GM21447 (cell line): ENCODE results near the gene TPSD1.
"Not testable (repeated sequence)": the region's sequence is repeated elsewhere in the genome, so short reads cannot be mapped to it uniquely, and the experiment has no call there.

Experiments
- ATAC-seq: cut with Tn5 transposase; IDR thresholded peaks from one replicate; pipeline ENCODE4 v1.9.1; 2021; ENCODE audit not compliant: unreplicated experiment

TPSD1 gene

DNA sequence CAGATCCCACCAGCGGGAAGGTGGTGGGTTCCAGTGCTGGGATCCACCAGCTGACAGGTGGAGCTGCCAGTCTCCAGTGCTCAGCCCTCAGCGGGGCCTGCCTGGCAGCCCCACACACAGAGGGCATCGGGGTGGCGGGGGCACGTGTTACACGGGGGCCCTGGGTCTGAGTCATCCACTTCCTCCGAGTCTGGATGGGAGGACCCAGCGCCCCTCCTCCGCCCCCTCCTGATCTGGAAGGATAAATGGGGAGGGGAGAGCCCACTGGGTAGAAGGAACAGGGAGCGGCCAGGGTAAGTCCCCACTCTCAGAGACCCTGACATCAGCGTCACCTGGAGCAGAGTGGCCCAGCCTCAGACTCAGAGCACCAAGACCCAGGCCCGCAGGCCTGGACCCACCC, 15.4 kb upstream of the TPSD1 start, which contains the start of gene TPSAB1:
Gene TPSAB1, plus strand, starts transcription at position 270 of the 400 bp plus-strand sequence. CDS start 234 bp downstream, outside the sequence.
- ATAC-seq = not testable (repeated sequence)

DNA sequence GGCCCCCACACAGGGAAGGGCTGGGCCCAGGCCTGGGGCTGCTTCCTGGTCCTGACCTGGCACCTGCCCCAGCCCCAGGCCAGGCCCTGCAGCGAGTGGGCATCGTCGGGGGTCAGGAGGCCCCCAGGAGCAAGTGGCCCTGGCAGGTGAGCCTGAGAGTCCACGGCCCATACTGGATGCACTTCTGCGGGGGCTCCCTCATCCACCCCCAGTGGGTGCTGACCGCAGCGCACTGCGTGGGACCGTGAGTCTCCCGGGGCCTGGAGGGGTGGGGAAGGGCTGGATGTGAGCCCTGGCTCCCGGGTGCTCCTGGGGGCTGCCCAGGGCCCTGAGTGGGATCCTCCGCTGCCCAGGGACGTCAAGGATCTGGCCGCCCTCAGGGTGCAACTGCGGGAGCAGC, 14.8 kb upstream of the TPSD1 start:
- ATAC-seq = not testable (repeated sequence)

DNA sequence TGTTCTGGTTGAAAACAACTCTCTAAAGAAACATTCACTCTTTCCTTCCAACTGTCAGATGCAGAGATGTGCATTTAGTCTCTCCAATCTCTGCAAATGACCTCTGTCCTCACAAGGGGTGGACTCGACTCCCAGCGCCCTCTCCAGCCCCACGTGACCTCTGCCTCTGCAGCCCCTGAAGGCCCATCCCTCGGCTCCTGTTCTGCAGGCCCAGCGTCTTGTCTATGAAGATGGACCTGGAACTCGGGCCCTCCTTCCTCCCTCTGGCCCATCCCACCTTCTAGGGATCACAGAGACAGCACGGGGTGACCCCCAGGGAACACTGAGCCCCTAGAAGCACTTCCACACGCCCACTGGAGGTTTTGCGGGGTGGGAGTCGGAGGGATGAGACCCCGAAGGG, 12.5 kb upstream of the TPSD1 start:
- not testable (repeated sequence) for ATAC-seq

DNA sequence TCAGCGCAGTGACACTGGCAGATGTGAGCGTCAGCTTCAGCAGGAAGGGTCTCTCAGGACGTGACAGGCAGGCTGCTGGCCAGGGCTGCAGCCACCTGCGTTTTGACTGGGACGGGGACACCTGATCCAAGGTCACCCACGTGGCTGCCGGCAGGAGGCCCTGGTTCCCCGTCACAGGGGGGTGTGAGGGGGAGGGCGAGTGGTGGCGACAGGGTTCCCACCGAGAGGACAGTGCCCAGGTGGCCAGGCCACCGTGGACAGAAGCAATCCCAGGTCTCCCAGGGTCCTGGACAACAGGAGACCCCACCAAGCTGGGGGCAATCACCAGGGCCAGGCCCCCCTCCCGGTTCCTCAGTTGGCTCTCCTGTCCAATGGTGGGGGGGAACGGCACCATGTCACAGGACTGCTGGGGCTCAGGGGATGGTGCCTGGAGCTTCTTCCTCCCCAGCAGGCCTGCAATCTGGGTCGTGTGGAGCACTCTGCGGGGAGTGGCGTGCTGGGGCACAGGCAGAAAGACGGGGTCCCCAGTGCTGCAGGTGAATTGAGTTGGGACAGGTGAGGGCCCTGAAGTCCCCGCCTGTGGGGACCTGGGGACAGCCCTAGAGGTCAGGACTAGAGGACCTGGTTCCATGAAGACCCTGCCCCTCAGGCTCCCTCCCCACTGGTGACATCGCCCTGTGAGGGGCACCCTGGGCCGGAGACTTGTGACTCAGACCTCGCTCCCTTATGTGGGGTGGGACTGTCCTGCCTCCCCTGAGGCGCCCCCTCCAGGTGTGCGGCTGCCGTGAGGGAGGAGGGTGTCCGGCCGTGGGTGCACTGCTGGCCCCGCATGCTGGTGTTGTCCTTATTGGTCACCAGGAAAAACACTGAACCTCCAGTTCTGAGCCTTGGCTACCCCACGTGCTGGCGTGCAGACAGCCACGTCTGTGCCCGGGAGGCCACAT, 11.7 kb upstream of the TPSD1 start:
- not testable (repeated sequence) for ATAC-seq

DNA sequence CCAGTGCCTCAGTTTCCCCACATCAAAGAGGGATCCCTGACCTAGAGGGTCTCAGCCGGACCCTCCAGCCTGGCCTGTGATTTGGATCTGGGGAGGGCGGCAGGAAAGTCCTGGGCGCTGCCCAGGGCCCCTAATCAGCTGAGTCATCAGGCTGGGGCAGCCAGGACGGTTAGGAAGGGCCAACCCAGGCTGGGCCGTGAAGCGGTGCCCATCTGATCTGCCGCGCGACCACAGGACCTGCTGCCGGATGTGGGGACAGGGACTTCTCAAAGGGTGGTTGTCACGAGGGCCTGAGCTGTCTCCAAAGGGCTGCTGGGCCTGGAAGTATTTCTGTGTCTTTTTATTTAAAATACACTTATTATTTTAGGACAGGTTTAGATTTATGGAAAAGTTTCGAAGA, 11.0 kb upstream of the TPSD1 start:
- ATAC-seq = no peak

DNA sequence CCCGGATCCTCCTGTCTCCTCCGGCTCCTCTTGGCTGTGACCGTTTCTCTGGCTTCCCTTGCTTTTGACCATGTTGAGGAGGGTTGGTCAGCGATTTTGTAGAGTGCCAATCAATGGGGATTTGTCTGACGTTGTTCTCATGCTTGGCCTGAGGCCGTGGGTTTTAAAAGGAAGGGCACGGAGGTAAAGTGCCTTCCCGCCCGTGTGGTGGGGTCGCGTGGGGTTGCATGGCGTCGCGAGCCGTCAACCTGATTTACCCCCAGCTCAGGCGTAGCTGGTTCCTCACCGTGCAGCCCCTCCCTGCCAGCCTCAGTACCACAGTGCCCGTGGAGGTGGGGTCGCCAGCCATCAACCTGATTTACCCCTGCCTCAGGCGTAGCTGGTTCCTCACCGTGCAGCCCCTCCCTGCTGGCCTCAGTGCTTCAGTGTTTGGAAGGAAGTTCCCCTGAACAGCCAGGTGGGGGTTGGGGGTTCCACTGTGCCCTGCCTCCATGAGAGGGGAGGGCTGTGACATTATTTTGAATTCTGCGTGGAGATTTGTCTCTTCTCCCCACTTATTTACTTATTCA, 10.3 kb upstream of the TPSD1 start:
- no peak for ATAC-seq

DNA sequence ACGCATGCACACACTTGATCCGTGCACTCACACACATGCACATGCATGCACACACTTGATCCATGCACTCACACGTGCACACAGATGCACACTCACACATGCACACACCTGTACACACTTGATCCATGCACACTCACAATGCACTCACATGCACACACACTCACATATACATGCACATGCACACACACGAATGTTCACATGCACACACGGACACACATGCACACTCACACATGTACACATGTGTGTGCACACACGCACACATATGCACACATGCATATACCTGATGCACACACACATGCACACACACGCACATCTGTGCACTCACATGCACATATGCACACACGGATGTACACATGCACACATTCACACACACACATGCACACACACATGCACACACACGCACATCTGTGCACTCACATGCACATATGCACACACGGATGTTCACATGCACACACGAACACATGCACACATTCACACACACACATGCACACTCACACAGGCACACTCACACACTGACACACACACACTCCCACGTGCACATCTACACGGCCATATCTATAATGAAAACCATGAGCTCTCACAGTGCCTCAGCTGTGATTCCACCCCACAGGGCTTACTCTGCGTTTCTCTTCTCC, 7.8 kb upstream of the TPSD1 start:
- ATAC-seq = not testable (repeated sequence)

DNA sequence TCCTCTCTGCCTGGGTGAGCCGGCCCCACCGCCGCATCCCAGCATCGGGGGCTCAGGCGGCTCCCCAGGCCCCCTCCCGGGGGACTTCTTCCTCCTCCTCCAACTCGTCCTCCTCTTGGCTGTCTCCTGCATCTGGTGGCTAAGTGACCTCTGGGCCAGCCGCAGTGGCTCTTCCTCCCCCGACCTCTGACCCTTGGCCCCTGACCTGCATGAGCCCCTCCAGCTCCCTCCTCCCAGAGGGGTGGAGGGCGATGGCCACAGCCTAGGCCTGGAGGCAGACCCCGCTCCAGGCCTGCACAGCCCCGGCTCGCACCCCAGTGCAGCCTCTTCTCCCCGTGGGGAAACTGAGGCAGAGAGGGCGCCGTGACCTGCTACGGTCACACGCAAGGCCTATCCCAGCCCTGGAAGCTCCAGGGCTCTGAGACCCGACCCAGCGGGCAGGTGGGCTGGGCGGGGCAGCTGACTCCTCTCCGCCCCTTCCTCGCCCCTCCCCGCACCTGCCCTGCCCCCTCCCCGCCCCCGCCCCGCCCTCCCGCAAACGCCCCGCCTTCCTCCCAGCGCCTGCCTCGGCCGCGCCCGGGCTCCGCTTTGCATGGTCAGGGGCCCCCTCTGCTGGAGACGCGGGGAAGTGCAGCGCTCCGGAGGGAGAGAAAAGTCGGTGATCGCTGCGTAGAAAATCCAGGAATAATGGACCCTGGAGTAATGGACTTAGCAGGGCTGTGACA, 6.7 kb upstream of the TPSD1 start:
- ATAC-seq = not testable (repeated sequence)

DNA sequence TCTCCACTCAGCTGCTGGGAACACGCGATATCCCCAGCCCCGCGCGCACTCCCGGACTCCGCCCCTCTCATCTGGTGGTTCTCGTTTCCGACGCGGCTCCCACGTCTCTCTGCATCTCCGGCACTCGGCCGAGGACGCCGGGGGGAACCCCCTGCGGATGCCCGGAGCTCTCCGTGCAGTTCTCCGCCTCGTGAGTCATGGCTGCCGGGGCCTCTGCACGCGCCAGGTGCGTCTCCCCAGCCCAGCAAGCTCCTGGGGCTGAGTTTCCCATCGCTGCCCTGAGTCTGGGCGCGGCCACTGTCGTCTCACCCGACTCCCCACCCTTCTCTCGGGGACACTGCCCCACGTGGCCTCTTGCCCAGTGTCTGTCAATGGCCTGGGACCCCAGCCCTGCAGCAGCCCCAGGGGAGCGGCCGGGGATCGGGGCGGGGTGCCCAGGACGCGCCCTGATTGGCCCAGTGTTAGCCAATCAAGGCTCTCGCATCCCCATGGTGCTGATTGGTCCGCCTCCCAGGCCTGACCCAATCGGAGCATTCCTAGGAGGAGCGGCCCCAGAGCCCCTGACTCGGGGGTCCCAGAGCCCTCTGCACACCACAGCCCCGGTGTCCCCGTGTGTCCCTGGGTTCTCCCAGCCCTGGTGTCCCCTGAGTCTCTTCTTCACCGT, 2.0 kb upstream of the TPSD1 start:
- not testable (repeated sequence) for ATAC-seq

DNA sequence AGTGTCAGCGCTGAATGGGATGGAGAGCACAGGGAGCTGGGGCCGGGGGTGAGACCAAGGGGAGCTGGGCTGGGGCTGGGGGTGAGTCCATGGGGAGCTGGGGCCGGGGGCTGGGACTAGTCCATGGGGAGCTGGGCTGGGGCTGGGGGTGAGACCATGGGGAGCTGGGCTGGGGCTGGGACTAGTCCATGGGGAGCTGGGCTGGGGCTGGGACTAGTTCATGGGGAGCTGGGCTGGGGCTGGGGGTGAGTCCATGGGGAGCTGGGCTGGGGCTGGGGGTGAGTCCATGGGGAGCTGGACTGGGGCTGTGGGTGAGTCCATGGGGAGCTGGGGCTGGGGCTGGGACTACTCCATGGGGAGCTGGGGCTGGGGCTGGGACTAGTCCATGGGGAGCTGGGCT, 1.0 kb upstream of the TPSD1 start:
- ATAC-seq = not testable (repeated sequence)

DNA sequence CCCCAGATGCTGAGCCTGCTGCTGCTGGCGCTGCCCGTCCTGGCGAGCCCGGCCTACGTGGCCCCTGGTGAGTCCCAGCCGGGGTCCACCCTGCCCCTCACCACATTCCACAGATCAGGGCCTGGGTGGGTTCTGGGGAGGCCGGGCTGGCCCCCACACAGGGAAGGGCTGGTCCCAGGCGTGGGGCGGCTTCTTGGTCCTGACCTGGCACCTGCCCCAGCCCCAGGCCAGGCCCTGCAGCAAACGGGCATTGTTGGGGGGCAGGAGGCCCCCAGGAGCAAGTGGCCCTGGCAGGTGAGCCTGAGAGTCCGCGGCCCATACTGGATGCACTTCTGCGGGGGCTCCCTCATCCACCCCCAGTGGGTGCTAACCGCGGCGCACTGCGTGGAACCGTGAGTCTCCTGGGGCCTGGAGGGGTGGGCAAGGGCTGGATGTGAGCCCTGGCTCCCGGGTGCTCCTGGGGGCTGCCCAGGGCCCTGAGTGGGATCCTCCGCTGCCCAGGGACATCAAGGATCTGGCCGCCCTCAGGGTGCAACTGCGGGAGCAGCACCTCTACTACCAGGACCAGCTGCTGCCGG, 516 bp downstream of the TPSD1 start:
- not testable (repeated sequence) for ATAC-seq

DNA sequence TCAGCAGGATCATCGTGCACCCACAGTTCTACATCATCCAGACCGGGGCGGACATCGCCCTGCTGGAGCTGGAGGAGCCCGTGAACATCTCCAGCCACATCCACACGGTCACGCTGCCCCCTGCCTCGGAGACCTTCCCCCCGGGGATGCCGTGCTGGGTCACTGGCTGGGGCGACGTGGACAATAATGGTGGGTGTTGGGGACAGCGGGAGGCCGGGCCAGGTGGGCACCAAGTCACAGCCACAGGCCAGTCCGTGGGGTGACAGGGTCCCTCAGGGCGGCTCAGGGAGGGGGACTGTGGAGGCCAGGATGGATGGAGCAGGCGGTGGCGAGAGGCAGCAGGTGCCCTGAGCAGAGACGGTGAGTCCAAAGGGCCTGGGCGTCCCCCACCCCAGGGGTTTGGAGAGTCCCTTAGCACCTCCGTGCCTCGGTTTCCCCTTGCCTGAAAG, 1.0 kb downstream of the TPSD1 start:
- ATAC-seq = no peak

DNA sequence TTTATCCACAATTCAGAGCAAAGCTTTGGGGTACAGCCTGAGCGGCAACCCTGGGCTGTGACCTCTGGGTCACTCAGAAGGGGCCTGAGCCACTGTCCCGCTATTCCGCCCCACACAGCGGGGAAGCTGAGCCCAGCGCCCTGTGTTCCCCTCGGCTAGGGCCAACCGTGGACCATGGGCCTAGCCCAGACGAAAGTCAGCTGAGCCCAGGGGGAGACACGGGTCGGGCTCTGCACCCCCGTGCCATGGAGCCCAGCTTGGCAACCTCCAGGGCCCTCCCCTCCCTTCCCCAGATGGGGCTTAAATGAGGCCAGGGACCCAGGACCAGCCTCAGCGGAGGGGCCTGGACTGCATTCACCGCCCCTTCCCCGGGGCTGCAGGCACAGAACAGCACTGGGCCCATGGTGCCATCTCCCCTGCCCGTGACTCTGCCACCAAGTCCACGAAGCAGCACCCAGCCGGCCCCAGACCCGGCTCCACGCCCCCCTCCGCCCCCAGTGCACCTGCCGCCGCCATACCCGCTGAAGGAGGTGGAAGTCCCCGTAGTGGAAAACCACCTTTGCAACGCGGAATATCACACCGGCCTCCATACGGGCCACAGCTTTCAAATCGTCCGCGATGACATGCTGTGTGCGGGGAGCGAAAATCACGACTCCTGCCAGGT, 1.8 kb downstream of the TPSD1 start:
- ATAC-seq = no peak

DNA sequence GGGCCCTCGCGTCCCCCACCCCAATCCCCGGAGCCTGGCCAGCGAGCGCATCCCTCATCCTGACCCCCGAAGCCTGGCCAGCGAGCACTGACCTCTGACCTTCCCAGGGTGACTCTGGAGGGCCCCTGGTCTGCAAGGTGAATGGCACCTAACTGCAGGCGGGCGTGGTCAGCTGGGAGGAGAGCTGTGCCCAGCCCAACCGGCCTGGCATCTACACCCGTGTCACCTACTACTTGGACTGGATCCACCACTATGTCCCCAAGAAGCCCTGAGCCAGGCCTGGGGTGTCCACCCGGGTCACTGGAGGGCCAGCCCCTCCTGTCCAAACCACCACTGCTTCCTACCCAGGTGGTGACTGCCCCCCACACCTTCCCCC, 2.3 kb downstream of the TPSD1 start:
- no peak for ATAC-seq

DNA sequence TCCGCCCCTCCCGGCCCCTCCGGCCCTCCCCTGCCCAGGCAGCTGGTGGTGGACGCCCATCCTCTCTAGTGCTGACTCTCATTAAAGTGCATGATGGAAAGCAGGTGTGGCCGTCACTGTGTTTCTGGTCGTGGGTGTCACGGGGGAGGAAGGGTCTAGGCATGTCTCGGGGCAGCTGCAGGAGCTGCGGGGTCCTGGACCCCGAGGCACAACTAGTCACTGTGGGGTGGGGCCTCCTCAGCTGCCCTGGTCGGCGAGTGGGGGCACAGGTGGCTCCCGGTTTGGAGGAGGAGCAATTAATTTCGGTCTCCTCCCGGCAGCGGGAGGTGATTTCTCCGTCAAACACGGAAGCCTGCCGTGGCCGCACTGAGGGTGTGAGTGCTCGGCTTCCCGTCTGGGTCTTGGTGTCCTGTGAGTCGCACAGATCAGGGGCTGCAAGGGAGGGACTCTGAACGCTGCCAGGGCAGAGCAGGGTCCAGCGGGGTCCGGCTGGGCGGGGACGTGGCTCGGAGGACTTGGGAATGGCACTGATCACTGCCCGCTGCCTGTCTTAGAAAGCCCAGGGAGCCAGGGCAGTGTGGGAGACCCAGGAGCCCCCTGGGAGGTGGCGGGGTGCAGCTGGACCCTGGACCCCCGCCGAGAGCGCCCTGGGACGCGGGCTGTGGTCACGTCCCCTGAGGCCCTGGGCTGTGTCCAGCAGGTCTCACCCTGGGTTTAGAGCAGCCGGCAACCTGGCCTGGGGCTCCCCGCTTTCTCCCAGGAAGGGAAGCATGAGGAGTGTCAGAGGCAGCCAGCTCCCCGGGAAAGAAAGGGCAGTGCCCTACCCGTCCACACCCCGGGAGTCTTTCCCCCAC, 3.3 kb downstream of the TPSD1 start:
- no peak for ATAC-seq

DNA sequence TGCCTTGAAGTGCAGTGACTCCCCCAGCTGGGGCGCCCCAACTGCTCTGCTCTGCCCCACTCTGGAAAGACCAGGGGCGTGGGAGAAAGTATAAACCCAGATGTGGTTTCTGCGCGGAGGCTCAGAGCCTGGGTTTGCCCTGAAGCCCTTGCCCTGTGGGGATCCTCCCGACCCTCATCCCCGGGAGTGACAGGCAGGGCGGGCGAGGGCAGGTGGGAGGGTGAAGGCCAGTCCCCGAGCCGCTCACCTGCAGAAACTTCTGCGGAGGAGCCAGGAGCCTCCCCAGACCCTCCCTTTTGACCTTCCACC, 3.8 kb downstream of the TPSD1 start:
- ATAC-seq = no peak

DNA sequence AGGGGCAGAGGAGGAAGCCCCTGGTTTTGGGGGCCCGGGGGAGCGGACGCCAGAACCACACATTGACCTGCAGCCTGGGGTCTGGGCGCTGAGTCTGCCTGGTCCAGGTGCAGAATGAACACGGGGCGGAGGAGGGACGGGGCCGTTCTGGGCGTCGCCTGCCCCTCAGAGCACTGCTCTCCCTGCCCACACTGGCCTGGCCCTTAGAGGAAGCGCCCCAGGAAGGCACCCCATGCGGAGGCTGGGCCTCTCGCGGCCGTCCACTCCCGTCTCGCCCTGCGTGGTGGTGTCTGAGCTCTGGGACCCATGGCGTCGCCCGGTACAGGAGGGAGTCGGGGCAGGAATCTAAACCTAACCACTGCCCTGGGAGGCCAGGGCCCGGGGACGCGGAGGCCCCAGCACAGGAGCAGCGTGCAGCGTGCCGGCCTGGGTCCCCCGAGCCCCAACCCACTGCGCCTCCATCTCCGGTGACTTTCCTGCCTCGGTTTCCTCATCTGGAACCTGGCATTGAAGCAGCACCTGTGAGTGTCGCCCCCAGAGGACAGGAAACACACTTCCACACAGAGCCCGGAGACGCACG, 4.3 kb downstream of the TPSD1 start:
- ATAC-seq = no peak

DNA sequence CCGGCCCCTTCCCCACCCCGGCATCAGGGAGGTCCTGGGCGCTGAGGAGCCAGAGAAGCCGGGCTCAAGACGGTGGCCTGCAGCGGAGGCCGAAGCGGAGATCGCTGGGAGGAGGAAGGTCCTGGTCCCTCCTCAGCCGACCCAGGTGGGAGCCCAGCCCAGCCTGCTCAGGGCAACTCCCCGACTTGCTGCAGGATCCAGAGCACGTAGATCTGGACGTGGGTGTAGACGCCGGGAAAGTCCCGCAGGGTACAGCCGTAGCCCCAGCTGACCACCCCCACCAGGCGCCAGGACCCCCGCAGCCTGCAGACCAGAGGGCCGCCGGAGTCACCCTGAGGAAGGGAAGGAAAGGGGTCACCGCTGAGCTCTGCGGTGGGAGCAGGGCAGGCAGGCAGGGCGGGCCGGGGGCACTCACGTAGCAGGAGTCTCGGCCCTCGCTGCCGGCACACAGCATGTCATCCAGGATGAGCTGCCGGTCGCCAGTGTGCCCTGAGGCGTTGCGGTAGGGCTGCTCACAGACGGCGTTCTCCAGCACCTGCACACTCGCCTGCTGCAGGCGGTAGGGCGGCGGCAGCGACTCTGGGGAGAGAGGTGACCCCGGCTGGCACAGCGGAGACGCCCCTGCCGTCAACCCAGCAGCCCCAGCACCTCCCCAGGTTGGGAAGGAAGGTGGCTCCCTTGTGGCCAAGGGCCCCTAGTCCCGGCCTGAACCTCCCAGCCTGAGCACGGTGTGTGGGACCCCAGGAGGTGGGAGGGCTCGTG, 5.4 kb downstream of the TPSD1 start:
- no peak for ATAC-seq
